Activated effector memory CD4-positive, alpha-beta T cell treated with Interleukin-2 at 50 U/mL for 16 hours (primary cell): ENCODE measurements around the gene ITPR1.
"Not testable (repeated sequence)": the region's sequence is repeated elsewhere in the genome, so short reads cannot be mapped to it uniquely, and the experiment has no call there.

Experiments used
- DNase-seq: peaks from one replicate; pipeline ENCODE4 v3.0.0-alpha.2; 2020

Gene ITPR1

DNA sequence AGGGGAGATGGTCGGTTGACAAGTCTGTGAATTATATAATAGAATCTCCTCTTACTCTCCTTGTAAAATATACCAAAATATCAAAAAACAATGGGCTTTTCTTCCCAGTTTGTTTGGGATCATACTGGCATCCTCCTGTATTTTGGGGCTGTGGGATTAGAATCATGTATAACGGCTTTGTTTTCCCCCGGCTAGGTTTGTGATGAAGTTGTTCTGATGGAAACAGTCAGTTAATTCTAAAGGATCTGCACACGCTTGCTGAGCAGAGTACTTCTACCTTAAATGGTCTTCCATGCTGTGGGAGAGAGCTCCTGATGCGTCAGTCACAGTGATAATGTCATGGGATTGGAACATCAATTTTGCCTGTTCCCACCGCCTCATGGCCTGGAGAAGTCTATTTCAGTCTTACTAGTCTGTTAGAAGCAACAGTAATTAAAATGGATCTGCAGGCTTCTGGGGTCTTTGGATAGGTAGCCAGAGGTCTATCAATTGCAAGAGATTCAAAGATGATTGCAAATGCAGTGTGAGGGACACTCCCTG is 81.3 kb downstream of the ITPR1 start:
- no peak for DNase-seq

DNA sequence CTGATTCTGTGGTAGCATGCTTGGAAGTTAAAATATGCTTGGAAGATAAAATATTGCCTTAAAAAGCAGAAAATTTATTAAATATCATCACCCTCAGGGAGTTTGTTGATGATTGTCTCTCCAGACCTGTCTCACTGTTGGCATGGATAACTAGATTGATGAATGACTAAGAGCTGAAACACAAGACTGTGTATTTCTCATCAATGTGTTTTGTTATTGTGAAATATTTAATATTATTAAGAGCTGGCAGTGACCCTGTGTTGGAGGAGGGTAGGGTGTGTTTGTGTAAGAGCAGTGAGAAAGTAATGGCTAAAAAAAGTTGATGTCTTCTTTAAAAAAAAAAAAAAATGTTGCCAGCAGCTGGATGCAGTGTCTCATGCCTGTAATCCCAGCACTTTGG is 82.2 kb downstream of the ITPR1 start:
- DNase-seq = no peak

DNA sequence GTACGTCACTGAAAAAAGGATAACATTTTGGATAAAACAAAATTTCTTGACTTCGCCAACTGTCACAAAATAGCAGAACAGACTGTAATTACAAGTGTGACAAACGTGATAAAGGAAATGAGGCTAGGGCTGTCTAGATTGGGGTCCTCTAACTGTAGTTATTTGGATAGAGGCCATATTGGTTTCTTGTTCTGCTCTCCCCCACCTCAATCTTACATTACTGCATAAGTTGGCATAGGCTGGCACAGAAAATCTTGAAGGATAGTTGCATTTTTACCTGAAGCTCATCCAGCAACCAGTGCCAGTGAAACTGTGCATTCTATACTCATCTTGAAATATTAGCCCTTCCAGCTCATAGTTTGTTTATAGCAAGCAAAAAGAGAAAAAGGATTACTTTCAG is 84.6 kb downstream of the ITPR1 start:
- DNase-seq = no peak

DNA sequence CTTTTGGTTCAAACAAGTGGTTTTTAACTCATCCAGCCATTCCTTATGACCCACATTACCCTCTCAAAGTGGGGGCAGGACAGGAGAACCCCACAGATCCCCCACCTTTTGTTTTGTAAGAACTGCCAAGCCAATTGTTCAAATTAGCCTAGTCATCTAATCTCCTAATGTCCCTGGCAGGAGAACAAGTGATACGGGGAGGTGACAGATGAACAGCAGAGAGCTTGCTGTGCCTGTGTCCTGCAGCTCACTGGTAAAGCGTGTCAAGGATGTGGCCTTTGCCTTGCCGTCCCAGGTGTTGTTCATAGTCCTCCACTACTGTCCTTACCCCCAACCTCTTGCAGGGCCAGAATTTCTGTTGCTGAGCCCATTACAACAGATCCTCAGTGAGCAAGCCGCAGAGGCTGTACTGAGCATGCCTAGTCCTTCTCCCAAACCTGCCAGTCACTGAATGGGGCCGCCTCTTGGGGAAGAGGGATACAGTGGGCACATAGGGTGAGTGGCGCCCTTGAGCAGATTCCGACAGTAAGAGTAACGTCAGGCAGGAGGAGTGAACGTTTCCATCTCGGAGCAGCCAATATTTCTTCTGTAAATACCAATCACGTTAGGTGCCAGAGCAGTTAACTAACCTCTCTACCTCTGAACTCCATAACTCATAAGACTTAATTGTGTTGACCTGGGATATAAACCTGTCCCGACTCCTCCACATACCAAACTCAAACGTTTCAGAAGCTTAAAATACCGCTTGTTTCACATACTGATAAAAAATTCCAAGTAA is 87.4 kb downstream of the ITPR1 start:
- no peak for DNase-seq

DNA sequence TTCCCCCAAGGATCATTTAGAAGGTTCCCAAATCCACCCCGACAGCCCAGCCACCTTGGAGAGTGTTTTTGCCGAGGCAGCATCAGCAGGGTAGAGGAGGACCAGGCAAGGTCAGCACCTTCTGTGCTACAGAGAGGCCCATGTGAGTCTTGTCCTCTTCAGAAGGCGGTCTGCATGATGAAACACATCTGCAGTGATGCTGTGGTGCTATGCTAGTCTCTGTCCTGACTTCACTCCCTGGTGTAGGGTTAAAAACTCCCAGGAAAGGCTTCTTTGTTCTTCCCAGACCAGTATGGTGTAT is 87.9 kb downstream of the ITPR1 start:
- no peak for DNase-seq

DNA sequence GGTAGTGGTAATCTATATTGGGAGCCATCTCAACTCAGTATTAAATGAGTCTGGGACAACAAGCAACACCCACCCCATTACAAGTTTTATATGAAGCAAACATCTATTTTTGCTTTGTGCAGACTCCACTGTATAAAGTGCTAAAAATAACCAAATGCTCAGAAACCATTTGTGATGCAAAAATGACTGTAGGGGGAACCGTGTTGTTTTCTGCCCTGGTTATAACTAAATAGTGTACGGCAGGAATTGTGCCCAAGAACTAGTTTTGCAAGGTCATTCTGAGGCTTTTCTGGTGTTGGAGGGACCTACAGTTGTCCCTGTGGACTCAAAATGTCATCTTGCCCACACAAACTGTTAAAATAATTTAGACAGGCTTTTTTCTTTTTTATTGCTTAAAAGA is 88.3 kb downstream of the ITPR1 start:
- no peak for DNase-seq

DNA sequence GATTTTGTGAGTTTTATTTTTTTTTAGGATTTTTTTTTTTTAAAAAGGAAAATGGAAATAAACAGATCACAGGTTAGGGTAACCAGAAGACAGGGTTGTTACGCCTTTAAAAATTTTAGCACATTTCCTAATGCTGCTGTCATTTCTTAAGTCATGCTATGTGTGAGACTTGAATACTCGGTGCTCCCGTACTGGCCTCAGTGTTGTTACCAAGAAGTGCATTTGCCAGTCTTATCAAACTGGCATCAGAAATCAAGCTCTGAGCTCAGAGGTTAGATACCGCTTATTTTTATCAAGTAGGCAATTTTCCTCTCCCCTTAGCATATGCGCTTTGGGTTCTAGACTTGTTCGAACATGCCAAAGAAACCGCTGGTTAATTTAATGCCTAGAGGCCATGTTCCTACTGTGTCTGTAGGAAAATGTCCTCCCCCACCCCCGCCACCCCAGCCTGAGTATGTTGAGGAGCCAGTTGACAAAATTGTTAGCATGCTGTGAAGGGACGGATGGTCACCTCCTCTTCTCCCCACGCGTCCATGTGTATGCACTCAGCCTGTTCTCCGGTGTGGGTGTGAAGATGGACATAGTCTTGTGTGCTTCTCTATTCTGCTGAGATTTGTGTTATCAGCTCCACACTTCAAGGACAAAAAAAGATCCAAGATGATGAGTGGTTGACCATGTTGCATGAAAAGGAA is 88.9 kb downstream of the ITPR1 start:
- no peak for DNase-seq

DNA sequence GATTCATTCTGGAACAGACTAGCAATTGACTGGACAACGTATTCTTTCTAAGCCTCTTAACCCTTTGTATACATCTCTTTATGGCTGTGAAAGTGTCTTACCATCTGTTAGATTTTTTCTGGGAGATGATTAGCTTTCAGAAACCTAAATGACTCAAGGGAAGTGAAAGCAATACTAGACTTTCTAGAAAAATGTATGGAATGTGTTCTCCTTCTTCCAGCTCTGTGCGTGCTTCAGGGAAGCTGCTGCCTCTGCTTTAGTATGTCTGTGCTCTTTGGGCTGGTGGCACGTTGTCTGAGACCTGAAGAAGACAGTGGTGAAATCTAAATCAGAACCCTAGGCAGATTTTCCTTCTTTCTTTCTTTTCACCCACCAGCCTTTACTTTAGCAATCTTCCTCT is 89.5 kb downstream of the ITPR1 start:
- DNase-seq = no peak

DNA sequence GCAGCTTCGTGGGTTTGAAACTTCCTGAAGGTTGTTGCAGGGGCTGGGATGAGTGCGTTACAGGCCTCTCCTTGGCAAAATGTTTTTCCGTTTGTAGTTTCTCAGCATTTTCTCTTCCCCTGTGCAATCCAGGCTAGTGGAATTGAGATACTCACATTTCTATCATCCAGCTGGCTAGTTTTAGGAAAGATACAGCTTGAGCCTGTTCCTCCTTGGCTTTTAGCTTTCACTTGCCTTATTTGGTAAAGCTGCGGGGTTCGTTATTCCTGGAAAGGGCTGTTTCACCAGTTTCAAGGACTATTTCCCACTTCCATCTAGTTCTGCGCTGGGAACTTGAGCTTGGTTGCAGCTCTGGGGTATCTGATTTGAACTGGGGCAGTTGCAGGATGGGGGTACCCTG is 90.3 kb downstream of the ITPR1 start:
- no peak for DNase-seq

DNA sequence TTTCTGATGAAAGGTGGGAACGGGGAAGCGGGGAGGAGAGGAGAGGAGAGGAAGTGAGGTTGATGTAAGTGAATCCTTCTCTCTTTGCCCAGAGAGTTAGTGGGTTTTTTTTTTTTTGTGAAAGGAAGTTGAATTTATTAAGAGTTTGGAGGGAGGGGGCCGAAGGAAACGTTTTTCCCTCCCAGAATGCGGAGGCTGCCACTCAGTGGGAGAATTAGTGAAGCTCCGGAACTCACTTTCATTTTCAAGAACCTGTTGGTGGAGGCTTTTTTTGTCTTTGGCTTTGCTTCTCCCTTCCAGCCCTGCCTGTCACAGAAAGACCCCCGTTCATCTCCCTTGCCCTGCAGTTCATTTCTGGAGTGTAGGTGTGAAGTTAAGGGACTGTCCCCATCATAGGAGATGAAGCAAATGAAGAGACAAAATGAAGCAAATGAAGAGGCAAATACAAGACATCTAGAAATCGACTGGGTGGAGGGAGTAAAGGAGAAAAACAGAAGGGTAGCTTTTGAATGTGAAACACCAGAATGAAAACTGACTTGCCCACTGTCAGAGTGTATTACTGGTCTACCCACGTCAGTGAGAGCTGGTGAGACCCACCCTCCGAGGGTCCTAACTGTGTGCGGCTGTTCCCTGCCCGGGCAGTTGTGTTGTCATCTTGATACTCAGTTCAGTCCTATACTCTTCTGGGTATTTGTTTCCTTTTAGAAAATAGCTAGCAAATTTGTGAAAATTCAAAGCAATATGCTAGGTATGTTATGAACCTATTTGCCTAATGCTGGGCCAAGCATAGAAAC is 91.5 kb downstream of the ITPR1 start:
- DNase-seq = no peak

DNA sequence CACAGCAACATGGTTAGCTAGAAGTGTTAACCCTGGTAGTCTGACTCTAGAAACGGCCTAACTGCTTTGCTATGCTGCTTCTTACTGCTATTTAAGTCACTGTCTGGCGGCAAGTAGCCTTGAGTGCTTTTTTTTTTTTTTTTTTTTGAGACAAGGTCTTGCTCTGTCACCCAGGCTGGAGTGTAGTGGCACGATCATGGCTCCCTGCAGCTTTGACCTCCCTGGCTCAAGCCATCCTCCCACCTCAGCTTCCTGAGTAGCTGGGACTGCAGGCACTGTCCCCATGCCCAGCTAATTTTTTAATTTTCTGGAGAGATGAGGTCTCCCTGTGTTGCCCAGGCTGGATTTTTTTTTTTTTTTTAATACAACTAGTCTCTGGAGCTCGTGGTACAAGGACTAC is 93.2 kb downstream of the ITPR1 start:
- DNase-seq = no peak

DNA sequence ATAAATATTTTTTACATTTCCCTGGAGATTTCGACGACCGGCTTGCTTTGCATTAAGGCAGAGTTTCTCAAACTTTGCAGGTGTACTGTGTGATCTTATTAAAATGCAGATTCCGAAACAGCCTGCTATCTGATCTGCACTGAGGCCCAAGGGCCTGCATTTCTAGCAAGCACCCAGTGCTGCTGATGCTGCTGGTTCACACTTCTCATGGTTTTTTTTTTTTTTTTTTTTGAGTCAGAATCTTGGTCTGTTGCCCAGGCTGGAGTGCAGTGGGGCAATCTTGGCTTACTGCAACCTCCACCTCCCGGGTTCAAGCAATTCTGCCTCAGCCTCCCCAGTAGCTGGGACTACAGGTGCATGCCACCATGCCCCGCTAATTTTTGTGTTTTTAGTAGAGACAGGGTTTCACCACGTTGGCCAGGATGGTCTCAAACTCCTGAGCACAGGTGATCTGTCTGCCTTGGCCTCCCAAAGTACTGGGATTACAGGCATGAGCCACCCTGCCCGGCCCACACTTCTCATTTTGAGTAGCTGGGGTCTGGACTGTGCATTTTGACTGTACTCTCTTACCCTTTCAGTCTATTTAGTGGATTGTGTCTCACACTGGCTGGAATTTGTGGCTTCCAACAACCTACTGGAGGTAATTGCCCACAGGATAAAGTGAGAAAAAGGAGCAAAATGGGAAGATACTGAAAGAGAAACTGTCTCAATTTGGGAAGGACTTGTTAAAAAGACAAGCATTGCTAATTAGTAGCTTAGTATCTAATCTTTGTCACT is 94.1 kb downstream of the ITPR1 start:
- DNase-seq = no peak

DNA sequence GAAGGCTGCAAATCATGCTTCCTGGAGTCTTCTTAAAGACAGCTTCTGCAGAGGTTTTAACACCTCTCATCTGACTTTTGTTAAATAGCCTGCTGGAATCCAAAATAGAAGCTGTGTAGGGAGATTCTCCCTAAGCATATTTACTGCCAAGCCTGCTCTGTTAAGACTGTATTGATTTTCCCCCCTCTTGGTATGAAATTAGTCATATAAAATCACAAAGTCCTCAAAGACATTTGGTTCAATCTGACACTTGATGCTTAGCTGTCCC is 94.6 kb downstream of the ITPR1 start:
- DNase-seq = no peak

DNA sequence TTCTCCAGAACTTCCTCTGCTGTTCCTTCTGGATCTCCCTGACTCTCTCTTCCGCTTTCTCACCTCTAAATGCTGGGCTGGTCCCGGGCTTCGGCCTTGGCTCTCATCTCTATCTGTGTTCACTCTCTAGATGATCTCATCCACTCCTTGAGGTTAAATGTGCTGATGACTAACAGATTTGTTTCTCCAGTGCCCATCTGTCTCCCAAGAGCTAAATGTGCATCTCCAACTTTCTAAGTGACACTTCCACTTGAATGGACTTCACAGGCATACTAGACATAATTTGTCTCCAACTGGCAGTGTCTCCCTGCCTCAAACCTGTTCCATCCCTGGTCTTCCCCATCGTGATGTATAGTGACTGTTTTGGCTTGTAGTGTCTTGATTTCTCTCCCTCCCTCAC is 95.3 kb downstream of the ITPR1 start:
- DNase-seq = no peak

DNA sequence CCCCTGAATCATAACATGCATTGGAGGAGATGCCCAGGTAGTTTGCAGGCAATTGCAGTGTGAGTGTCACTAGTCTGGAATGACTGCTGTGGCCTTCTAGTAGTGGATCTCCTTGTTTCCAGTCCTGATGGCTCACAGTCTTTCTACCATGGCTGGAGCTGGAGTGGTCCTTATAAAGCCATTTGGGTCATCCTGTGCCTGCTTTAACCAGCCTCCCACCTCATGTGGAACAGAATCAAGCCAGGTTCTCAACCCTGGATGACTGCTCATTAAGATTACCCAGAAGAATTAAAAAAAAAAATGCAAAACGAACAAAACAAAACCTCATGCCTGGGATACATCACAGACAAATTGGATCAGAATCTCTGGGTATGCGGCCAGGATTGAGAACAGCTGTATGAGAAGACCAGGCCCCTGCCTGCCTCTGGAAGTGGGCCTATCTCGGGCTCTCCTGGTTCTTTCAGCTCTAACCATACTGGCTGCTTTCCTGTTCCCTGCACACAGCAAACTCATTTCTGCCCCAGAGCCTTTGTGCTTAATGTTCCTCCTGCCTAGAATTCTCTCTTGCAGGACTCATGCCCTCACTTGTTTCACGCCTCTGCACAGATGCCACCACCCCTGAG is 96.4 kb downstream of the ITPR1 start:
- DNase-seq = no peak

DNA sequence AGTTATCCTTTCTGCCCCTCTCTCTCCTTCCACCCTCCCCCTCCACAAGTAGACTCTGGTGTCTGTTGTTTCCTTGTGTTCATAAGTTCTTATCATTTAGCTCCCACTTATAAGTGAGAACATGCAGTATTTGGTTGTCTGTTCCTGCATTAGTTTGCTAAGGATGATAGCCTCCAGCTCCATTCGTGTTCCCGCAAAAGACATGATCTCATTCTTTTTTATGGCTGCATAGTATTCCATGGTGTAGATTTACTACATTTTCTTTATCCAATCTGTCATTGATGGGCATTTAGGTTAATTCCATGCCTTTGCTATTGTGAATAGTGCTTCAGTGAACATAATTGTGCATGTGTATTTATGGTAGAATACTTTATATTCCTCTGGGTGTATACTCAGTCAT is 97.7 kb downstream of the ITPR1 start:
- not testable (repeated sequence) for DNase-seq

DNA sequence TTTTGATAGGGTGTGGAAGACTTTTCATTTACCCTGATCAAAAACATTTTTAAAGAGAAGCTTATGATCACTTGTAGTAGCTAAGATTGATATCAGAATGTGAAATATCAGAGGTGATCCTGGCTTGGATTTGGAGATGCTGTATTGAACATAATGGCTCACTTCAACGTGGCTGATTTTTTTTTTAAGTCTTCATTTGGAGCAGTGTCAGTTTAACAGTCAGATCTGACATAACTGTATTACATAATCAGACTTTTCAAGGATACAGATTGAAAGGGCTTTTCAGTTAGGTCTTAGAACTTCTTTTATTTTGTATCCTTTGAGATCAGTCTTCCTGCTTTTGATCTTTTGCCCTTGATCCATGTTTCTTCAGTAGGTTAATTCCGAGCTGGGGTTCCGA is 98.5 kb downstream of the ITPR1 start:
- DNase-seq = no peak

DNA sequence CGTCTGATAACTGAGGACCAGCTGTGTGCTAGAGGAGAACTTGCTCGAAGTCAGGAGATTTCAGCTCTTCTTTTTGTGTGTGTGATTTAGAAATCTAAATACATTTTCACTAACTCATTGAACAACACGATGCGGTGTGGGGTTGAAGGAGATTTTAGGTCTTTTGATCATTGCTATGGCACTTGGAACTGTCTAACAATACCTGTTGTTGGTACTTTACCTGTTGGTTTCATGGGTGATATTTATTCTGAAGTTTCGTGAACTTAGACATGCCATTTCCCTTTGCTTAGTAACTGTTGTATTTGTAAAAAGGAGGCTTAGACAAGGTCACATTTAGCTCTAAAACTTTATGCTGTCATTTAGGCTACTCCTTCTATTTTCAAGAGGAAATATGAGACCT is 99.9 kb downstream of the ITPR1 start:
- no peak for DNase-seq

DNA sequence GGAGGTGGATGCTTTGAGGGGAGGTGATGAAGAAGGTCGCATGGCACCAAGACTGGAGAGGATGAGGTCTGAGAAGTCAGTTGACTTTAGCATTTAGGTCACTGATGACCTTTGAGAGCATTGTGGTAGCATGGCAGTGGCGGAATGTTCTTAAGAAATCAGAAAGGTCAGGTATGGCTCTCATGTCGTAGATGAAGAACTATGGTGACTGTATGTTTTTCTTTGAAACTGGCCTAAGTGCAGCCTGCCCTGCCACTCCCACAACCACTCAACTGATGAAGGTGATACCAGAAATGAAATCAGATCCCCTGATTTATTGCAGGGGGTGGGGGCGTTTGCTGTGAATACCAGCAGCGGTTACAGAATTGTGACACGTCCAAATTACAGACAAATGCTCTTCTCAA is 102.6 kb downstream of the ITPR1 start:
- DNase-seq = no peak

DNA sequence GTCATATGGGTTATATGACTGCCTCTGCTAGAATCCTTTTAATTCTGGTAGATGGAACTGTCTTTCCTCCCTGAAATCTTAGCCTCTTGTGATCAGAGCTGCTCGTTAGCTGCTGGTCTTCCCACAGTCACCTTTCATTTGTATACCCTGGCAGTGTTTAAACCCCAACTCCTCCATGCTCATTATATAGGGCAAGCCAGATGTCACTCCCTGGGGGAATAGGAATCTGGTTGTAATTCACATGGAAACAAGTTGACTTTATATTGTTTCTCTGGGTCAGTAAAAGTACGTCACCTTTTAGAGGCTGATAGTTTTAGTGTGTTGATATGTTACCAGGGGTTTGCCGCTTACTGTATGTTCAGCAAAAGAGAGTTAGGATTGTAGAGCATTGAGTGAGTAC is 103.5 kb downstream of the ITPR1 start:
- DNase-seq = no peak

DNA sequence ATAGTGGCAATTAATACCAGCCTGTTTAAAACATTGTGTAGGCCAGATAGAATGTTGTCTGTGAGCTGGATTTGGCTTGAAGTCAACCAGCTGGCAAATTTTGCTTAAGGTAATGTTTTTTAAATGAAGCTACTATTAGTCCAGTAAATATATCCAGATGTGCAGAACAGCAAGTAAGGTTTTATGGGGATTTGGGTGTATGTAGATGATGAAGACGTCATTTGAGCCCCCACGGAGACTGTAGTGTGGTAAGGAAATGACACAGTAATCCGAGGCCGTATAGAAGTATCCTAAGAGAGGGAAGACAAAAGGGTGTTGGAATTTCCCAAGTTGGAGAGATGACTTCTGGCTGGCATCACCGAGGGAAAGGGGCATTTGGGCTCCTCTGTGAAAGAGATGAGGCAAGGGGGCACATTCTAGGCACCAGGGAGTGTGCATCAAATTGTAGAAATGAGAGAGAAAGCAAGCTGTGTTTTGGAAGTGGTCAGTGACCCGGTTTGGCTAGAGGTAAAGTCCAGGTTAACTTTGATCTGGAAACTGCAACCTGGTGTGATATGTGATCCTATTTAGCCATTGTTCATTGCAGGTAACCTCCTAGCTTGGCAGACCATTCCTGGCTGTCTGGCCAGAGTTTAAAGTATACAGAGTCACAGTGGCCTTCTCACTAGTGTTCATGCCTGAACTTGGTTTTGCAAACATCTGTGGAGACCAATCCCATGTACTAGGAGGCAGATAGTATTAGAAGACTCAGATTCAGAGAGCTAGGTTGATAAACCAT is 104.2 kb downstream of the ITPR1 start:
- DNase-seq = no peak

DNA sequence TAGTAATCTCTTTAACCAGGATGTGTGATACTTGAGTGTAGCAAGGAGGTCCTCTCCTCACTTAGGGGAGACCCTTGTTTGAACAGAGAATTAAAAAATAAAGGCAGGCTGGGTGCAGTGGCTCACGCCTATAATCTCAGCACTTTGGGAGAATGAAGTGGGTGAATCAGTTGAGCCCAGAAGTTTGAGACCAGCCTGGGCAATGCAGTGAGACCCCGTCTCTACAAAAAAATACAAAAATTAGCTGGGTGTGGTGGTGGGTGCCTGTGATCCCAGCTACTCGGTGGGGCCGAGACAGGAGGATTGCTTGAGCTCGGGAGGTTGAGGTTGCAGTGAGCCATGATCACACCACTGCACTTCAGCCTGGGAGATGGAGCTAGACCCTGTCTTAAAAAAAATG is 105.1 kb downstream of the ITPR1 start:
- DNase-seq = not testable (repeated sequence)
